SK-N-SH (cell line): ENCODE results near the gene TRIM54. TPM values are rescaled to one million over a fixed set of nuclear protein-coding genes. Genes with fewer than 3 reads are reported as not detected.

ENCODE experiments used
- CTCF ChIA-PET: fragments of 300-600, 350-600 bp; formaldehyde crosslinking; extraction: SDS; loops from one replicate; lab custom pipeline; 2021; lab: Yijun Ruan, JAX
- POLR2A ChIA-PET: fragments of 350-600 bp; sonication (Branson Sonifier 250); formaldehyde crosslinking; extraction: SDS; loops from one replicate; lab custom pipeline; 2020; ENCODE audit warnings: antibody characterized with exemption, inconsistent platforms; lab: Yijun Ruan, JAX
- DNase-seq: peaks from one replicate; pipeline ENCODE4 v3.0.0; 2012
- H2AFZ ChIP-seq: fragments of 200-600 bp; sonication (generic); 2 replicates; pipeline ENCODE4 v1.8.1; 2016; ENCODE audit warnings: antibody characterized with exemption, mild to moderate bottlenecking, low read depth
- H3F3A ChIP-seq: fragments of 200-600 bp; sonication (generic); replicated peaks from 2 replicates; pipeline ENCODE3; 2016; ENCODE audit warnings: antibody characterized with exemption, mild to moderate bottlenecking; ENCODE audit not compliant: insufficient read depth
- H3K27ac ChIP-seq, 2 experiments: fragments of 200-500 bp in 1 of 2; fragments of 200-600 bp in 1 of 2; sonication (Bioruptor generic) in 1 of 2; sonication (generic), shearing (Covaris generic) in 1 of 2; 2 replicates each; pipeline versions ENCODE4 v1.5.1 to v1.6.1; 2014 to 2016; ENCODE audit warnings: low read depth in 2 of 2, inconsistent platforms in 1 of 2, low read length in 1 of 2, mild to moderate bottlenecking in 1 of 2, mixed read lengths in 1 of 2
- H3K27me3 ChIP-seq: fragments of 200-600 bp; sonication (generic), shearing (Covaris generic); 2 replicates; pipeline ENCODE4 v1.6.1; 2016; ENCODE audit warnings: mixed run types; ENCODE audit not compliant: insufficient read depth
- H3K36me3 ChIP-seq, 2 experiments: fragments of 200-500 bp in 1 of 2; fragments of 200-600 bp in 1 of 2; sonication (Bioruptor generic) in 1 of 2; sonication (generic) in 1 of 2; replicated peaks in 1 of 2; 2 replicates each; pipeline versions ENCODE3 to v1.5.1; 2014 to 2016; ENCODE audit warnings: low read length in 1 of 2, mild to moderate bottlenecking in 1 of 2; ENCODE audit not compliant: insufficient read depth in 2 of 2, control insufficient read depth in 1 of 2
- H3K4me1 ChIP-seq, 2 experiments: fragments of 200-500 bp in 1 of 2; fragments of 200-600 bp in 1 of 2; sonication (Bioruptor generic) in 1 of 2; sonication (generic), shearing (Covaris generic) in 1 of 2; 2 replicates each; pipeline versions ENCODE4 v1.5.1 to v1.6.1; 2014 to 2016; ENCODE audit warnings: low read depth in 1 of 2, low read length in 1 of 2, mixed run types in 1 of 2; ENCODE audit not compliant: insufficient read depth in 2 of 2, control insufficient read depth in 1 of 2
- H3K4me2 ChIP-seq: fragments of 200-600 bp; sonication (generic), shearing (Covaris generic); 2 replicates; pipeline ENCODE4 v1.6.1; 2017; ENCODE audit warnings: mixed run types
- H3K4me3 ChIP-seq, 2 experiments: fragments of 200-500 bp in 1 of 2; fragments of 200-600 bp in 1 of 2; sonication (Bioruptor generic) in 1 of 2; sonication (generic), shearing (Covaris generic) in 1 of 2; 2 replicates each; pipeline versions ENCODE4 v1.5.1 to v1.8.1; 2014 to 2016; ENCODE audit warnings: low read depth in 2 of 2, inconsistent platforms in 1 of 2, low read length in 1 of 2, mild to moderate bottlenecking in 1 of 2, mixed read lengths in 1 of 2, moderate library complexity in 1 of 2
- H3K79me2 ChIP-seq: fragments of 200-600 bp; sonication (generic); 2 replicates; pipeline ENCODE4 v1.8.1; 2017; ENCODE audit warnings: mild to moderate bottlenecking; ENCODE audit not compliant: insufficient read depth
- H3K9ac ChIP-seq: fragments of 200-600 bp; sonication (generic); 2 replicates; pipeline ENCODE4 v1.6.1; 2017; ENCODE audit warnings: mixed run types
- H3K9me2 ChIP-seq: fragments of 200-600 bp; sonication (generic); 2 replicates; pipeline ENCODE4 v1.6.1; 2017; ENCODE audit warnings: mixed run types
- H3K9me3 ChIP-seq: fragments of 200-600 bp; sonication (generic); 2 replicates; pipeline ENCODE4 v1.6.1; 2017; ENCODE audit warnings: mixed run types, mild to moderate bottlenecking, moderate library complexity
- H4K20me1 ChIP-seq: fragments of 200-600 bp; sonication (generic); 2 replicates; pipeline ENCODE4 v1.6.1; 2017; ENCODE audit warnings: mild to moderate bottlenecking, mixed run types; ENCODE audit not compliant: insufficient read depth
- JUND ChIP-seq: IDR thresholded peaks from 2 replicates; pipeline ENCODE4 v1.4.0; 2012
- MXI1 ChIP-seq: IDR thresholded peaks from 2 replicates; pipeline ENCODE4 v1.6.1; 2012; ENCODE audit warnings: mild to moderate bottlenecking, low read depth, low read length, improper control_type of control experiment
- YY1 ChIP-seq: IDR thresholded peaks from 2 replicates; pipeline ENCODE4 v1.4.0; 2012; ENCODE audit warnings: low read depth, mild to moderate bottlenecking
- WGBS: methylation state at CpG from one replicate; pipeline ENCODE4 v1.1.6; 2017; ENCODE audit warnings: low lambda C conversion rate; 5-methylcytosine and 5-hydroxymethylcytosine counted together
- polyA plus RNA-seq, 3 experiments: library from polyadenylated mRNA; depleted of rRNA; stranded (reverse); fragments of >200 nt; gene quantifications; 2 replicates each; pipeline ENCODE4 v1.2.3, GENCODE V29; 2012
- TF ChIP-seq, protein P1 (sequence below): IDR thresholded peaks from 2 replicates; pipeline ENCODE4 v1.4.0; 2012; ENCODE audit warnings: low read depth
- TF ChIP-seq, protein P2 (sequence below): fragments of 200-600 bp; sonication (generic); IDR thresholded peaks from 2 replicates; pipeline ENCODE4 v1.6.1; 2017; ENCODE audit warnings: antibody characterized with exemption, mild to moderate bottlenecking, moderate library complexity
- TF ChIP-seq, protein P3 (sequence below): fragments of 150-350 bp; IDR thresholded peaks from 2 replicates; pipeline ENCODE4 v1.6.1; 2016; ENCODE audit warnings: mild to moderate bottlenecking, low read depth, low read length

The TRIM54 gene
- polyA plus RNA-seq, 1 of the 3 experiments (the other 2 are of a cell fraction): 0.28 TPM

DNA sequence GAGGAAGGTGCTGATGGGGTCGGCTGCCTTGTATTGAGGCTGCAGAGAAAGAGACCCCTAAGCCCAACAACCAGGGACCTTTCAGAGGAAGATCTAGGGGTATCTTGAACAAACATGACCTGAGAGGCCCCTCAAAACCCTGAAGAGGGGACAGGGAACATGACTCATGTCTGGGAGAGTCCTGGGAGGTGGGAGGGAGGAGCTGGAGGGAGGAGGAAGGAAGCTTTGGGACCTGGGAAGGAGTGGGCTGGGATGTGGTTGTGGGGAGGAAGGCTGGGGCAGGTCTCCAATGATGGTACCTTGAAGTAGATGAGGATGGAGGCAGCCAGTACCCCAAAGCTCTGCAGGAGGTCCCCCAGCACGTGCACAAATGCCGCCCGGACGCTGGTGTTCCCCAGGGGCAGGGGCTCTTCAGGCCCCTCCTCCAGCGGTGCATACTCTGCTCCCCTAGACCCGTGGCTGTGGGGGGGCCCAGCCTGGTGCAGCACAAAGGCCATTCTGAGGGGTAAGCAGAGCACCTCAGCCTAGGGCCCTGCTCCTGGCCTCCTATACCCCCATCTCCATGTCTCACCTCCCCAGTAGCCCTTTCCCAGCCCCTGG, 25.3 kb upstream of the TRIM54 start (continued):
- TF ChIP-seq, protein P1, sequence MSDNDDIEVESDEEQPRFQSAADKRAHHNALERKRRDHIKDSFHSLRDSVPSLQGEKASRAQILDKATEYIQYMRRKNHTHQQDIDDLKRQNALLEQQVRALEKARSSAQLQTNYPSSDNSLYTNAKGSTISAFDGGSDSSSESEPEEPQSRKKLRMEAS: no peak
- no peak for TF ChIP-seq YY1
- no peak for TF ChIP-seq JUND

DNA sequence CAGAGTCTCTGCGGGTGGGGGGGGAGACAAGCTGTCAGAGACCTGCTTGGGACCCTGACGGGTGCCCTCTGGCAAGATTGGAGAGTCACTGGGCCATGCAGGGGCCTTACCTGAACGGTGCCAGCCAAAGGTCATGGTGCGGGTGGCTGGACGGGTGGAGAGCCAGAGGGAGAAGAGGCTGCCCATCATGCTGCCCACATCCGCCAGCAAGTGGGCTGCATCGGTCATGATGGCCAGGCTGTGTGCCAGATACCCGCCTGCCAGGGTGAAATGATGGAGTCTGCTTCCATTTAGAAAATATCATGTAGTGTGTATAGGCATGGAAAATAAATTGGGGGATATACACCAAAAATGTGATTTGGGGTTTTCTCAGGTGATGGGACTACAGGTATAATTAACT, 24.2 kb upstream of the TRIM54 start:
- H4K20me1 ChIP-seq: no peaks in the 10 kb centered on the region
- H3K27ac ChIP-seq: no peak overlapping the region
- peaks cover 18 to 20% of the 10 kb centered on the region in 2 experiments for H3K4me1 ChIP-seq
- TF ChIP-seq, protein P1: no peak
- no peak for TF ChIP-seq MXI1
- TF ChIP-seq, protein P2, sequence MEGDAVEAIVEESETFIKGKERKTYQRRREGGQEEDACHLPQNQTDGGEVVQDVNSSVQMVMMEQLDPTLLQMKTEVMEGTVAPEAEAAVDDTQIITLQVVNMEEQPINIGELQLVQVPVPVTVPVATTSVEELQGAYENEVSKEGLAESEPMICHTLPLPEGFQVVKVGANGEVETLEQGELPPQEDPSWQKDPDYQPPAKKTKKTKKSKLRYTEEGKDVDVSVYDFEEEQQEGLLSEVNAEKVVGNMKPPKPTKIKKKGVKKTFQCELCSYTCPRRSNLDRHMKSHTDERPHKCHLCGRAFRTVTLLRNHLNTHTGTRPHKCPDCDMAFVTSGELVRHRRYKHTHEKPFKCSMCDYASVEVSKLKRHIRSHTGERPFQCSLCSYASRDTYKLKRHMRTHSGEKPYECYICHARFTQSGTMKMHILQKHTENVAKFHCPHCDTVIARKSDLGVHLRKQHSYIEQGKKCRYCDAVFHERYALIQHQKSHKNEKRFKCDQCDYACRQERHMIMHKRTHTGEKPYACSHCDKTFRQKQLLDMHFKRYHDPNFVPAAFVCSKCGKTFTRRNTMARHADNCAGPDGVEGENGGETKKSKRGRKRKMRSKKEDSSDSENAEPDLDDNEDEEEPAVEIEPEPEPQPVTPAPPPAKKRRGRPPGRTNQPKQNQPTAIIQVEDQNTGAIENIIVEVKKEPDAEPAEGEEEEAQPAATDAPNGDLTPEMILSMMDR: no peak
- TF ChIP-seq, protein P3, sequence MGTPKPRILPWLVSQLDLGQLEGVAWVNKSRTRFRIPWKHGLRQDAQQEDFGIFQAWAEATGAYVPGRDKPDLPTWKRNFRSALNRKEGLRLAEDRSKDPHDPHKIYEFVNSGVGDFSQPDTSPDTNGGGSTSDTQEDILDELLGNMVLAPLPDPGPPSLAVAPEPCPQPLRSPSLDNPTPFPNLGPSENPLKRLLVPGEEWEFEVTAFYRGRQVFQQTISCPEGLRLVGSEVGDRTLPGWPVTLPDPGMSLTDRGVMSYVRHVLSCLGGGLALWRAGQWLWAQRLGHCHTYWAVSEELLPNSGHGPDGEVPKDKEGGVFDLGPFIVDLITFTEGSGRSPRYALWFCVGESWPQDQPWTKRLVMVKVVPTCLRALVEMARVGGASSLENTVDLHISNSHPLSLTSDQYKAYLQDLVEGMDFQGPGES: no peak
- no peaks in the 10 kb centered on the region for H3K36me3 ChIP-seq
- no peak for DNase-seq
- H3K9me2 ChIP-seq: no peaks in the 10 kb centered on the region
- no peak overlapping the region for H3K4me3 ChIP-seq
- WGBS: 85% methylated on average over 7 of the region's 8 CpGs
- no peaks in the 10 kb centered on the region for H3K79me2 ChIP-seq
- H3K4me2 ChIP-seq: no peak overlapping the region
- POLR2A ChIA-PET: no interaction called here
- H3K27me3 ChIP-seq: peaks cover 26% of the 10 kb centered on the region
- H2AFZ ChIP-seq: no peak overlapping the region
- CTCF ChIA-PET: interaction anchor here (1.4 to 10.8 kb wide), 6 partner anchors 7 to 67 kb away, joined by 3 to 133 read pairs (median 6); partner anchors contain the start of gene SLC30A3
- H3F3A ChIP-seq: peaks cover 17% of the 10 kb centered on the region
- no peaks in the 10 kb centered on the region for H3K9me3 ChIP-seq
- H3K9ac ChIP-seq: no peak overlapping the region

DNA sequence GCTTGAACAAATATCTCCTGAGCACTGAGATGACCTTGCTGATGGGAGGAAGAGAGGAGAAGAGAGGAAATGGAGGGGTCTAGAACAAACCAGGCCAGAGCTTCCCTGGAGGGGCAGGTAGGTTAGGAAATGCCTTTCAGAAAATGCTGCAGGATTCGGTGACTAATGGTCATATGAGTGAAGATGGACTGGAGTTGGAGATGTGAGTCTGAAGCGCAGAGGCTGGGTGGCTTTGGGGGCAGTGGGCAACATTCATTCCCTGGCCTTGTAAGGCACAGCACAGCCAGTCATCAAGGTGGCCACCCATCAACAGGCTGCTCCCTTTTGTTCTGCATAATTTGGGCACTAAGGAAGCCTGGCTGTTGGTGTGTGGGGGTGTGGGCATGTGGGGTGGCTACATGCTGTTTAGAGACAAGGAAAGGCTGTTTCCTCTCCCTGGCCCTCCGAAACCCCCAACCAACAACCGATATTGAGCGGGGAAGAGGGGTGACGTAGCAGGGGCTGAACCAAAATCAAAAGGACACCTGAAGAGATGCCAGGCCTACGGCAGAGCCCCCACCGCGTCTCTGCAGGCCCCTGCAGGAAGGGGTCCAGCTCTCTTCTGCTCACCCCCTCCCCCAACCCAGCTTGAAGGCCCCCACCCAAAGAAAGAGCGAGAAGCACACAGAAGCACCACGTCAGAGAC, 20.8 kb upstream of the TRIM54 start:
- H3F3A ChIP-seq: peaks cover 7% of the 10 kb centered on the region
- CTCF ChIA-PET: interaction anchor here (0.7 to 14.1 kb wide), 5 partner anchors 9 to 91 kb away, joined by 3 to 392 read pairs (median 85); partner anchors contain the start of gene TRIM54
- H3K27ac ChIP-seq: no peak overlapping the region
- no peaks in the 10 kb centered on the region for H3K9me2 ChIP-seq
- no peaks in the 10 kb centered on the region for H3K9me3 ChIP-seq
- H4K20me1 ChIP-seq: no peaks in the 10 kb centered on the region
- no peak overlapping the region for H2AFZ ChIP-seq
- H3K4me3 ChIP-seq: no peak overlapping the region
- peaks cover 9 to 28% of the 10 kb centered on the region in 2 experiments; a peak in 1 of 4 replicates for H3K4me1 ChIP-seq
- POLR2A ChIA-PET: interaction anchor here (0.7 kb wide), 1 partner anchor 663 kb away, joined by 3 read pairs; no protein-coding TSS in a partner anchor
- H3K27me3 ChIP-seq: peaks cover 59% of the 10 kb centered on the region
- no peaks in the 10 kb centered on the region for H3K36me3 ChIP-seq
- no peak overlapping the region for H3K9ac ChIP-seq
- TF ChIP-seq YY1: no peak
- TF ChIP-seq, protein P3: no peak
- TF ChIP-seq, all 33 proteins: peak for 0
- Histone ChIP-seq H3K79me2 (no peaks in the 10 kb centered on the region), H3K4me2 (no peak overlapping the region; the same call in 1 of the 2 replicates)
- DNase-seq: no peak
- 91% methylated on average over 11 of the region's 11 CpGs for WGBS
